Epithelial cell of esophagus (primary cell): ENCODE results near the gene ADNP.
A peak's percentile ranks its signal among the peaks of the same experiment; 100 is the strongest.
"Not testable (repeated sequence)": the region's sequence is repeated elsewhere in the genome, so short reads cannot be mapped to it uniquely, and the experiment has no call there.

Experiments used
- DNase-seq: peaks from one replicate; pipeline ENCODE4 v3.0.0; 2010; ENCODE audit warnings: low read depth
- H3K4me3 ChIP-seq: 2 replicates; pipeline ENCODE4 v1.5.1; 2011; ENCODE audit warnings: mild to moderate bottlenecking, low read length, control low read depth
- TF ChIP-seq, protein P1 (sequence below): IDR thresholded peaks from 2 replicates; pipeline ENCODE4 v1.5.1; 2011; ENCODE audit warnings: low read depth, mild to moderate bottlenecking, low read length, control low read depth, inconsistent platforms; ENCODE audit not compliant: insufficient read depth; ENCODE audit errors: missing control alignments

ADNP gene

DNA sequence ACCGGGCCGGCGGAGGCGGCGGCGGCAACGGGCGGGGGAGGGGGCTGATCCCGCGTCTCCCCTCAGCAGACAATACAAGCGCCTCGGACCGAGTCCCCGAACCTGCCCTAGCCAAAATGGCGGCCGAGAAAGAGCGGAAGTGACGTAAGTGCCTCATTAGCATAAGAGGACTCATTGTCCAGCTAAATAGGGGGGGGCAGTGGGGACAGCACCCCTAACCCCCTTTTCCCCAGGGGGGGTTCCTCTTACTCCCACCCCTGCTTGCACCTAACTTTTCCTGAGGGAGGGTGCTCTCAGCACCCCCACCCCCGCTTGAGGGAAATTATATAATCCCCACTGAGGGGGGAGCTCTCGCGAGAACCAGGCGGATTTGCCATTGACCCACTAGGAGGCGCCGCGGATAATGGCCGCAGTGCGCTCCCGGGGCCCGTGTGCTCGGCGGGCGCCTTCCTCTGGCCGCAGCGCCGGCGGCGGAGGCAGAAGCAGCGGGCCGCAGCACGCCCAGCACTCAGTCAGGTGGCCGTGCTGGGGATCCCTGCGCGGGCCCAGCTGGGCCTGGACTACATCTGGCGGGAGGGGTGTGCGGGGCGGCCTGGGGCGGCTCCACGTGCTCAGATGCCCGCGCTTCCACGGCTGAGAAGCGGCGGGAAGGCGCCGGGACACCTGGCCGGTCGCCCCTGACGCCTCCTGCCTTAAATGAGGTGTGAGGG lies at the start of gene ADNP:
Gene ADNP, minus strand, starts transcription at position 132 of the 710 bp plus-strand sequence. CDS start 27,441 bp downstream, outside the sequence.
- H3K4me3 ChIP-seq: peak within 1 kb of the TSS; percentile 77
- peak; percentile 96 for DNase-seq
- TF ChIP-seq, protein P1, sequence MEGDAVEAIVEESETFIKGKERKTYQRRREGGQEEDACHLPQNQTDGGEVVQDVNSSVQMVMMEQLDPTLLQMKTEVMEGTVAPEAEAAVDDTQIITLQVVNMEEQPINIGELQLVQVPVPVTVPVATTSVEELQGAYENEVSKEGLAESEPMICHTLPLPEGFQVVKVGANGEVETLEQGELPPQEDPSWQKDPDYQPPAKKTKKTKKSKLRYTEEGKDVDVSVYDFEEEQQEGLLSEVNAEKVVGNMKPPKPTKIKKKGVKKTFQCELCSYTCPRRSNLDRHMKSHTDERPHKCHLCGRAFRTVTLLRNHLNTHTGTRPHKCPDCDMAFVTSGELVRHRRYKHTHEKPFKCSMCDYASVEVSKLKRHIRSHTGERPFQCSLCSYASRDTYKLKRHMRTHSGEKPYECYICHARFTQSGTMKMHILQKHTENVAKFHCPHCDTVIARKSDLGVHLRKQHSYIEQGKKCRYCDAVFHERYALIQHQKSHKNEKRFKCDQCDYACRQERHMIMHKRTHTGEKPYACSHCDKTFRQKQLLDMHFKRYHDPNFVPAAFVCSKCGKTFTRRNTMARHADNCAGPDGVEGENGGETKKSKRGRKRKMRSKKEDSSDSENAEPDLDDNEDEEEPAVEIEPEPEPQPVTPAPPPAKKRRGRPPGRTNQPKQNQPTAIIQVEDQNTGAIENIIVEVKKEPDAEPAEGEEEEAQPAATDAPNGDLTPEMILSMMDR: peak; percentile 44

DNA sequence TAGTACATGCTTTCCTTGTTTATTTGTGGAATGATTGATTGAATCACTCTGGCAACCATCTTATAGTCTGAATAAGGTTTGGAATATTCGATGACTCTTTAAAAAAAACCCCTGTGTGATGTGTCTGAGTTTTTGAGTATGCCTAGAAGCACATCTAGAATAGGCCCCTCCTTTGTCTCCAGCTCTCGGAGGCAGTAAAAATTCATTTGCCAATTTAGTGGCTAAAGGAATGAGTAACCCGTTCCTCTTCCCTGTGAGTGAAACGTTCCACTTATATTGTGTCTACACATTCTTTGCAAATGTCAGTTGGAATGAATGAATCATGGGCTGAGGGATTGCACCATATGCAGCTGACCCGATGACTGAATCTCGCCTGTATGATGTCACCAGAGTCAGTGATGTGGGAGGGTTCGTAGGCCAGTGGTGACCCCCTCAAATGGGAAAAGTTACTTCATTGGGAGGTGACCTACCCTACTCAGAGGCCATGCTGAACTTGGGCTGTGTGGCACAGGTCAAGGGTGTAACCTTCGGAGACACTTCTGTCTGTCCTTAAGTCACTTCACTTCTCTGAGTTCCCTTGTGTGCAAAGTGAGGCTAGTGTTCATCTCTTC lies 48.9 kb upstream of the ADNP start:
- DNase-seq: peak; percentile 98
- TF ChIP-seq, protein P1: no peak
- H3K4me3 ChIP-seq: no peak overlapping the region

- not testable (repeated sequence) for H3K4me3 ChIP-seq, DNase-seq
Observed at GRCh38 chr20:50978533-50978932, 47.3 kb upstream of the ADNP start.

DNA sequence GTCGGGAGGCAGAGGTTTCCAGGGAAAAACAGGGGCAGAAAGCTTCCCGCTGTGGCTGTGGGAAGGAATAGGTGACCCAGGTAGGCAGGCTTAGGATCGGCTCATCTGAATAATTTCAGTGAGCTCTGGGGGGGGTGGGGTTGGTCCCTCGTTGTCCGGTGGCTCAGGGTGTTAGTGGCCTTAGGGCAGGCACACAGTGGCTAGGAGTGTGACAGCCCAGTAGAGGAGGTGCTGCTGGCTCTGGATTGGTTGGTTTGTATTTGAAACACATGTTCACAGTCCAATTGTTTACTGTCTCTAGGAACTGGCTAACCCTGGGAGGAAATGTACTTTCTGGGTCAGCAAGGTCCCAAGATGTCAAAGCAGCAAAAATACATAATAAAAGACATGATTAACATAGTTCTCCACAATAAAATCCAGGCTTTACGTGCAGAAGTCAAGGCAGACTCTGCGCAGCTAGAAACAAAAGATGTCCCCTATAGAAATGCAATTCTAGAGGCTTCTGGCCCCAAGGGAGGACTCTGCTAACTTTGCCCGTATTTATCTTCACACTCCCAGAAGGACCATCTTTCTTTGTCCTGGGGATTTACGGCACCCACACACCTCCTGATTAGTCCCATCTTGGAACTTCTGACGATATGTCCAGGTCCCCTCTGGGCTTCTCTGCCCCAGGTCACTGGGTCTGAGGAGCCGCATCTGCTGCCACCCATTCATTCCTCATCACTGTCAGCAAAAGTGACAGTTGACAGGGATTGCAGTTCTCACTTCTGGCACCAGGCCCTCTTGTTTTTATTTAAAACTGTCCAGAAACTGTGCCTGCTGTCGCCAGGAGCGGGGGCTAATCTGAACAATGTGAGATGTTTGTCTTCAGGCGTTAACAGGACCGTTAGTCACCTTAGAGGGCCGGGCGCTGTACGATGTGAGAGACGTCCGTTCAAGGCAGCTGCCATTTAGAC lies 46.1 kb upstream of the ADNP start:
- no peak for DNase-seq
- TF ChIP-seq, protein P1: no peak

GRCh38 chr20:50975701-50976330 lies 44.6 kb upstream of the ADNP start:
- no peak overlapping the region for H3K4me3 ChIP-seq
- DNase-seq: no peak
- TF ChIP-seq, protein P1: no peak

More for the DNA sequence above, 46.1 kb upstream of the ADNP start:
- no peak overlapping the region for H3K4me3 ChIP-seq

DNA sequence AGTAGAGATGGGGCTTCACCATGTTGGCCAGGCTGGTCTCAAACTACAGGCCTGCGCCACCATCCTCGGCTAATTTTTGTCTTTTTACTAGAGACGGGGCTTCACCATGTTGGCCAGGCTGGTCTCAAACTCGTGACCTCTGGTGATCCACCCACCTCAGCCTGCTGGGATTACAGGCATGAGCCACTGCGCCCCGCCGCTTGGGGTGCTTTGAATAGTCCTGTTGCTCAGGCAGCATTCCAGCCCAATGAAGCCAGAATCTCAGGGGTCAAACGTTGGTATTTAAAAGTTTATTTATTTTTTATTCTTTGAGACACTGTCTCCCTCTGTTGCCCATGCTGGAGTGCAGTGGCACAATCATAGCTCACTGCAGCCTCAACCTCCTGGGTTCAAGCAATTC lies 38.7 kb upstream of the ADNP start:
- no peak for DNase-seq
- TF ChIP-seq, protein P1: no peak
- no peak overlapping the region for H3K4me3 ChIP-seq
